Cardiac fibroblast (primary cell): Measurements from ENCODE around the gene MOB1A.

Experiments
- DNase-seq, 2 donors: peaks; one replicate each; pipeline versions ENCODE4 v3.0.0 to v3.0.0-alpha.2; 2010; ENCODE audit warnings: low read depth in 2 of 2
- H3K4me3 ChIP-seq, 2 donors: replicated peaks in 1 of 2; 1 replicate in 1 of 2; 2 replicates in 1 of 2; pipeline ENCODE4 v1.5.1; 2011; ENCODE audit warnings: low read depth in 2 of 2, low read length in 2 of 2, mild to moderate bottlenecking in 2 of 2, moderate library complexity in 1 of 2
- TF ChIP-seq, protein P1 (sequence below): IDR thresholded peaks from one replicate; pipeline ENCODE4 v1.5.1; 2011; ENCODE audit warnings: low read depth, mild to moderate bottlenecking, low read length, inconsistent platforms

The MOB1A gene

DNA sequence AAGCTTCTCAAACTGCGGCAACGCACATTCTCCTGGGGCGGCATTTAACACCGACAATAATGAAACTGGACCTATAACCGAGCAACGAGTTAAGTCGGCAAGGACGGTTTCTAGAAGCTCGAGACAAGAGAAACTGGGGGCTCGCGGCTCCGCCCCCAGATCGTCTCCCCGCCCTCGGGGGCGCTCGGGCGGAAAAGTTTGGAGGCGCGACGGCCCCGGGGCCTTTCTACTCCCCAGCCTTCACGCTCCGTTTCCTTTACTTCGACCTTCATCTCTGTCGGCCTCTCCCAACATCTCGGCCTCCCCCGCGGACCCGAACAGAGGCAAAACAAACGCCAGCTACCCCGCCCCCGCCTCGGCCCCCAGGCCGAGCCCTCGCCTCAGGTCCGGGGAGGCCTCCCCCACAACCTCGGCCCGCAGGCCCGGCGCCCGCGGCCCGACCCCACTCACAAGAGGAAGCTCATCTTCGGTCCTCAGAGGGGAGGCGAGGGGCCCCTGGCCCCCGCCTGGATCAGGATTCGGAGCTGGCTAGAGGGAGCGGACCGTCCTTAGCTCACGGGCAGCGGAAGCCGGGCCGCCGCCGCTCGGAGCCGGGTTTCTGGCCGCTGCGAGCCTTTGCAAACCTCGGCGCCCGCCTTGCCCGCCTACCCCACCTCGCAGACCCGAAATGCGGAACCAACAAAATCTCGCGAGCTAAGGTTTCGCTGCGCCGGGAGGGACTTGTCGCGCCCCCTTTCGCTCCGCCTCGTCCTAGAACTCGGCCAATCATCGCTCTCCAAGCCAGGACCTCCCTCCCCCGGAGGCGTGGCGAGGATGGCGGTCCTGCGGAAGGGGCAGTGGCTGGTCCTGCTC is at the start of gene MOB1A:
Gene MOB1A, minus strand, starts transcription at position 669 of the 852 bp plus-strand sequence. Its CDS starts 205 bp downstream, at position 464.
- peak; percentile 99 for DNase-seq
- TF ChIP-seq, protein P1, sequence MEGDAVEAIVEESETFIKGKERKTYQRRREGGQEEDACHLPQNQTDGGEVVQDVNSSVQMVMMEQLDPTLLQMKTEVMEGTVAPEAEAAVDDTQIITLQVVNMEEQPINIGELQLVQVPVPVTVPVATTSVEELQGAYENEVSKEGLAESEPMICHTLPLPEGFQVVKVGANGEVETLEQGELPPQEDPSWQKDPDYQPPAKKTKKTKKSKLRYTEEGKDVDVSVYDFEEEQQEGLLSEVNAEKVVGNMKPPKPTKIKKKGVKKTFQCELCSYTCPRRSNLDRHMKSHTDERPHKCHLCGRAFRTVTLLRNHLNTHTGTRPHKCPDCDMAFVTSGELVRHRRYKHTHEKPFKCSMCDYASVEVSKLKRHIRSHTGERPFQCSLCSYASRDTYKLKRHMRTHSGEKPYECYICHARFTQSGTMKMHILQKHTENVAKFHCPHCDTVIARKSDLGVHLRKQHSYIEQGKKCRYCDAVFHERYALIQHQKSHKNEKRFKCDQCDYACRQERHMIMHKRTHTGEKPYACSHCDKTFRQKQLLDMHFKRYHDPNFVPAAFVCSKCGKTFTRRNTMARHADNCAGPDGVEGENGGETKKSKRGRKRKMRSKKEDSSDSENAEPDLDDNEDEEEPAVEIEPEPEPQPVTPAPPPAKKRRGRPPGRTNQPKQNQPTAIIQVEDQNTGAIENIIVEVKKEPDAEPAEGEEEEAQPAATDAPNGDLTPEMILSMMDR = no peak
- H3K4me3 ChIP-seq = peak within 1 kb of the TSS; percentile 68 to 72

DNA sequence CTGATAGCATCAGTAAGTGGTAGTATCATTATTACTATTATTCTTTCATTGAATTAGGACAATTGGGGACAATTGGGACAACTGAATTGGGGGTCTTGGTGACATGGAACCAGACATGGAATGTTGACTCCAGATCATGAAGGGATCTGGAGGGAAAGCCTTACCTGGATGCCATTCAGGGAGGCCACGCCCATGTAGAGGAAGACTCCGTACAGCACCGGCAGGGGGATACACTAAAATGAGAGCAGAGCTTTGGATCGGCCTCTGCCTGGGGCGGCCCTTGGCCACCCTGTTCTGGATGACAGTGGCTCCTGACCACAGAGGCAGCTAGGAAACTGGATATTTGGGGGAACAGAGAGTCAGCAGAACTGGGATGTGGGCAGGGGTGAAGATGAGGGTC is 49.0 kb upstream of the MOB1A start:
- DNase-seq = no peak

DNA sequence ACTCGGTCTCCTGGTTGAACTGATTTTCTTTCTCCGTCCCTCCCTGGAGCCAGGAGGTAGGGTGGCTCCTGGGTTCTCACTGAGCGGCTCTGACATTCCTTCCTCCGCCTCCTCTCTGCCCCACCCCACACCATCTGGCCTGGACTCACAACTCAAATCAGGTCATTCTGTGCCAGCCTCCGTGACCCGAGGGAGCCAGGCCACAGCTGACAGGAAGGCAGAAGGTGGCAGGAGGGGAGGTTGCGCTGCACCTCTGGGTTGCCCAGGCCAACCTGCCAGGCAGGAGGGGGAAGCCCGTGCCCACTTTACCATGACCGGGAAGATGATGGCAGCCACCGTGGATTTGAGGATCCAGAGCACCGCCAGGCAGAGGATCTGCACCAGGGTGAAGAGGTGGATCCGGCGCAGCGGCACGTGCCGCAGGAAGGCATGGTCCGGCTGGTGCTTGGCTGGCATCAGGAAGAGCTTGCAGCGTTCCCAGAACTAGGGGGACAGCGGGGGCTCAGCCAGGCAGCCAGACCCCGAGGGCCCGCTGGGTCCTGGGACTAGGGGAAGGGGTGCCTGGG is 48.1 kb upstream of the MOB1A start:
- TF ChIP-seq, protein P1 = no peak
- peak in 1 of 2 donors; percentile 10 for DNase-seq
- no peak overlapping the region for H3K4me3 ChIP-seq

More for the DNA sequence above, 49.0 kb upstream of the MOB1A start:
- TF ChIP-seq, protein P1 = no peak
- H3K4me3 ChIP-seq = no peak overlapping the region

DNA sequence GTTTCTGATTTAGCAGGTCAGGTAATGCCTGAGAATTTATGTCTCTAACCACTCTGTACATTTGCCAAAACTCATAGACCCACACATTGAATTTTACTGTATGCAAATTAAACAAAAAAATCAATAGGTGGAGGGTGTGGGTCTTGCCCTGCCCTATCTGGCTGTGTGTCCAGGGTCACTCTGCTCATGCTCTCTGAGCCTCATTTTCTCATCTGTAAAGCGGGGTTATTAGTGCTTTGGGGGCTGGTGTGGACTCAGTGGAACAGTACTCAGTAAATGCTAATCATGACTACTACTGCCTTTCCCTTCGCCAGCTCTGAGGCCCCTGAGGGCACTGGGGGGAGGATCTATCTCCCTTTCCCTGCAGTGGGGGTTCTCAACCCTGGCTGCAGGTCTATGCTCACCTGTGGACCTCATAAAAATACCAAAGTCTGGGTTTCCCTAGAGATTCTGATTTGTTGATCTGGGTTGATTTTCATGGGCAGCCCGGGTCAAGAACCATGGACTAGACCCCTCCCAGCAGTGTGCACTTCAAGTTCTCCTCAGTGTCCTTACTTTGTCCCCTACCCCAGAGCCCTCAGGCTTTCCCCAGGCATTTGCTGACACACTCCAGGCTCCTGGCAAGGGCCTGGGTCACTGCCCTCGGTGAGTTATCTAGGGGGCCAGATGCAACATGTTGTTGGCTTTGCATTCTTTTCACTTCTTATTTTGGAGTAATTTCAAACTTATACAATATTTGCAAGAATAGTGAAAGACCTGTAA is 47.2 kb upstream of the MOB1A start:
- no peak for DNase-seq
- TF ChIP-seq, protein P1 = no peak

DNA sequence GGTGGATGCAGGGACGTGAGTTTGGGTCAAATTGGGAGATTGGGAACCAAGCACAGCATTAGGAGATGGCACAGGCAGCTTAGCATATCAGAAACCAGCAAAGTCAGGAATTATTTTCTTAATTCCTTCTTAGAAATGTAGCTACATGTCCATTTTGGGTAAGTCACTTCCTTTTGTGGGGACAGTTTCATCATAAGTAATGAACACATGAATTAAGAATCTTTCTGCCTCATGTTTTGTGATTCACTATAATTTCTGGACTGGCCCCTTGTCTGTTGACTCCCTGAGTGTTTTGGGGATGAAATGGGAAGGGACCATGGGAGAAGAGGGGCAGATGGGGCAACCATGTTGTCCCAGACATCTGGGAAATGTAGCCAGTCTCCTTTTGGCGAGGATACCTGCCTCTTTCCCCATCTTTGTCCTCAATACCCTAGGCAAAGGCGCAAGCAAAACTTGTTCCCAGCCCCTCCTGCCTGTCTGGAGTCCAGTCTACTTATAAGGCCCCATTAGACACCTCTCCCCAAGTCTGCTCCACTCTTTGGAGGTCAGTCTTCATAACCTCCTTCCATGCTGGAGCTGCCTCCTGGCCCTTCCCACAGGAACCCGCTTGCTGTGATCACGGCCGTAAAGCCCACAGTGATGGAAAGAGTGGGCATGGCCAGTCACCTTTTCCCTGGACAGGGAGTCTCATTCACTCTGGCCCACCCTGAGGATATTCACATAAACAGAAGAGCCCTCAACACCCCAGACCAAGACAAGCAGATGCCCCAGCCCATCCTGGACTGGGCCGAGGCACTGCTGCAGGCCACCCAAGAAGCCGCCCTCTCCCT is 45.5 kb upstream of the MOB1A start:
- DNase-seq = peak in 1 of 2 donors; percentile 62
- TF ChIP-seq, protein P1 = no peak
- no peak overlapping the region for H3K4me3 ChIP-seq

More for the DNA sequence above, 47.2 kb upstream of the MOB1A start:
- no peak overlapping the region for H3K4me3 ChIP-seq

DNA sequence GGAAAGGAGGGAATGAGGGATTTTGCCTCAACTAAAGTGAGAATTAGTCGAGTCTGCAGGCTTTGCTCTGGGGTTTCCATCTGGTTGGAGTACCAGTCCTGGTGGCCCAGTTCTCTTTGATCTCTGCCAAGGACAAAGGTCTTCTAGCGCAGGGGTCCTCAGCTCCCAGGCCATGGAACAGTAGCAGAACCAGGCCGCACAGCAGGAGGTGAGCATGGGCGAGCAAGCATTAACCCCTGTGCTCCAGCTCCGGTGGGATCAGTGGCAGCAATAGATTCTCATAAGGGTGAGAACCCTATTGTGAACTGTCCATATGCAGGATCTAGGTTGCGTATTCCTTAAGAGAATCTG is 43.6 kb upstream of the MOB1A start:
- no peak for DNase-seq
- no peak overlapping the region for H3K4me3 ChIP-seq
- TF ChIP-seq, protein P1 = no peak
